HG03354 (cell line): ENCODE results near the gene EXOSC10.
"Not testable (repeated sequence)": the region's sequence is repeated elsewhere in the genome, so short reads cannot be mapped to it uniquely, and the experiment has no call there.

ENCODE experiments used
- ATAC-seq: cut with Tn5 transposase; IDR thresholded peaks from one replicate; pipeline ENCODE4 v1.9.1; 2021; ENCODE audit warnings: mild to moderate bottlenecking; ENCODE audit not compliant: unreplicated experiment, poor library complexity, severe bottlenecking

The EXOSC10 gene

GRCh38 chr1:11114966-11115365 is 15.3 kb upstream of the EXOSC10 start:
- no peak for ATAC-seq

GRCh38 chr1:11109047-11109760 is 9.5 kb upstream of the EXOSC10 start:
- ATAC-seq: no peak

- ATAC-seq: no peak
These were observed 7.9 kb upstream of the EXOSC10 start for GRCh38 chr1:11107599-11107998.

- ATAC-seq: no peak
These were observed 5.9 kb upstream of the EXOSC10 start for GRCh38 chr1:11105586-11105985.

- ATAC-seq: no peak
These were observed 1.7 kb upstream of the EXOSC10 start for GRCh38 chr1:11101347-11101746.

- not testable (repeated sequence) for ATAC-seq
These were observed 1.1 kb upstream of the EXOSC10 start for GRCh38 chr1:11100806-11101205.

GRCh38 chr1:11100149-11100493 is 452 bp upstream of the EXOSC10 start:
- ATAC-seq: no peak

- no peak for ATAC-seq
These were observed 749 bp downstream of the EXOSC10 start for GRCh38 chr1:11098931-11099309.

GRCh38 chr1:11083784-11084183 is 15.9 kb downstream of the EXOSC10 start:
- ATAC-seq: not testable (repeated sequence)

GRCh38 chr1:11080931-11081330 is 18.7 kb downstream of the EXOSC10 start:
- ATAC-seq: no peak

GRCh38 chr1:11078631-11079030 is 21.0 kb downstream of the EXOSC10 start:
- ATAC-seq: no peak

GRCh38 chr1:11073398-11073797 is 26.3 kb downstream of the EXOSC10 start:
- not testable (repeated sequence) for ATAC-seq

- no peak for ATAC-seq
These were observed 27.3 kb downstream of the EXOSC10 start for GRCh38 chr1:11072216-11072917.

- no peak for ATAC-seq
These were observed 28.0 kb downstream of the EXOSC10 start for GRCh38 chr1:11071463-11072215.

GRCh38 chr1:11070876-11071275 is 28.8 kb downstream of the EXOSC10 start:
- no peak for ATAC-seq

GRCh38 chr1:11068600-11069473 is 30.8 kb downstream of the EXOSC10 start:
- ATAC-seq: no peak

GRCh38 chr1:11067716-11068599 is 31.7 kb downstream of the EXOSC10 start:
- ATAC-seq: no peak

GRCh38 chr1:11065796-11066195 is 33.9 kb downstream of the EXOSC10 start:
- ATAC-seq: no peak

- ATAC-seq: no peak
These were observed 34.7 kb downstream of the EXOSC10 start for GRCh38 chr1:11064942-11065341.
